ENCODE results near the gene LGI1.

Gene LGI1

GRCh38 chr10:93841961-93842360 is 84.2 kb downstream of the LGI1 start:
- no peaks in the 10 kb centered on the region for H3K36me3 ChIP-seq (ENCODE audit: control insufficient read depth in 1 of 2, insufficient read depth in 2 of 2, low read length in 2 of 2)
- H3K9me3 ChIP-seq (ENCODE audit: control insufficient read depth in 1 of 2, low read length in 2 of 2) = no peaks in the 10 kb centered on the region
- no peak overlapping the region for H3K27ac ChIP-seq (ENCODE audit: low read depth, low read length)
- H3K4me3 ChIP-seq (ENCODE audit: low read depth in 1 of 2, low read length in 2 of 2) = no peak overlapping the region
- peaks cover 19 to 24% of the 10 kb centered on the region in 2 donors for H3K4me1 ChIP-seq (ENCODE audit: control insufficient read depth in 1 of 2, insufficient read depth in 2 of 2, low read length in 2 of 2)
- H3K9ac ChIP-seq (ENCODE audit: low read depth in 1 of 2, low read length in 2 of 2) = no peak overlapping the region
- H3K27me3 ChIP-seq (ENCODE audit: control insufficient read depth in 1 of 2, insufficient read depth in 2 of 2, low read length in 2 of 2) = no peaks in the 10 kb centered on the region

GRCh38 chr10:93844979-93845626 is 87.4 kb downstream of the LGI1 start:
- Histone ChIP-seq H3K9me3 (ENCODE audit: control insufficient read depth in 1 of 2, low read length in 2 of 2) (no peaks in the 10 kb centered on the region), H3K9ac (ENCODE audit: low read depth in 1 of 2, low read length in 2 of 2) (no peak overlapping the region), H3K27ac (ENCODE audit: low read depth, low read length) (no peak overlapping the region), H3K27me3 (ENCODE audit: control insufficient read depth in 1 of 2, insufficient read depth in 2 of 2, low read length in 2 of 2) (no peaks in the 10 kb centered on the region), H3K4me1 (ENCODE audit: control insufficient read depth in 1 of 2, insufficient read depth in 2 of 2, low read length in 2 of 2) (no peaks in the 10 kb centered on the region), H3K36me3 (ENCODE audit: control insufficient read depth in 1 of 2, insufficient read depth in 2 of 2, low read length in 2 of 2) (no peaks in the 10 kb centered on the region), H3K4me3 (ENCODE audit: low read depth in 1 of 2, low read length in 2 of 2) (no peak overlapping the region)

All from duodenal mucosa (tissue), 2 donors.